ENCODE data around the gene MYOT. TPM values are rescaled to one million over a fixed set of nuclear protein-coding genes. Genes with fewer than 3 reads are reported as not detected.

Gene MYOT
- total RNA-seq, 2 experiments from 2014 or later = not detected

DNA sequence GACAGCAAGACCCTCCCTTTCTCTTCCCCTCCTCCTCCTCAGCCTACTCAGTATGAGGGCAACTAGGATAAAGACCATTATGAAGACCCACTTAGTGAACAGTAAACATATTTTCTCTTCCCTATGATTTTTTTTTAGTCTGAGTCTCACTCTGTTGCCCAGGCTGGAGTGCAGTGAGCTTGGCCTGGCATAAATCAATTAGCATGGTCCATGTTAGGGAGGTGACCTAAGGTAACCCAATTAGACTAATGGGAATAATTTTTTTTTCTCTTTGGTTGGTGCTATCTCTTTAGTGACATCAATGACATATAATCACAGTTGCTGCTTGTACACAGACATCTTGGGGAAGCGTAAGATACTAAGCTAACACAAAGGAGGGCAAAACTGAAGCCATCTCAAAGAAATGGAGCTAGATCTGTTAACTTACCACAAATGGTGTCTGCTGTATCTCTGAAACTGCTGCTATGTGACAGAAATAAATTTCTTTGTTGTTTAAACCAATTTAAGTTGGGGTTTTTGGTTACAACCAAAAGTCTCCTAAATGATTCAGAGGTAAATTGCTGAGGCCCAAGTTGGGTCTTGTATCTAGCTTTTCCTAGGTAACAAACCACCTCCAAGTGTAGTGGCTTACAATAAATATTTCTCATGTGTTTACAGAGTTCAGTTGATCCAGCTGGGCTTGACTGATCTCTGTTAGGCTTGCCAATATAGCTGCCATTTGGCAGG lies 34.9 kb downstream of the MYOT start:
- Mint-ChIP-seq H3K4me1 (no peaks in the 10 kb centered on the region), H3K4me3 (no peak overlapping the region), H3K9me3 (no peaks in the 10 kb centered on the region), H3K27ac (no peak overlapping the region), H3K27me3 (peaks cover 10% of the 10 kb centered on the region), H3K36me3 (peaks cover 2% of the 10 kb centered on the region)
- DNase-seq = no peak

DNA sequence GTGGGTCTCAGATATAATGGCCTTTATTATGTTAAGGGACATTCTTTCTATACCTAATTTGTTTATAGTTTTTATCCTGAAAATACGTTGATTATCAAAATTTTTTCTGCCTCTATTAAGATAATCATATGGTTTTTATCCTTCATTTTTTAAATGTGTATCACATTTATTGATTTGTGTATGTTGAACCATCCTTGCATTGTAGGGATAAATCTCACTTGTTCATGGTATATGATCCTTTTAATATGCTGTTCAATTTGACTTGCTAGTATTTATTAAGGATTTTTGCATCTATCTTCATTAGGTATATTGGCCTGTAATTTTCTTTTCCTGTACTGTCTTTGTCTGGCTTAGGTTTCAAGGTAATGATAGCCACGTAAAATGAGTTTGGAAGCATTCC lies 47.1 kb downstream of the MYOT start:
- peaks cover 11% of the 10 kb centered on the region for H3K9me3 Mint-ChIP-seq
- no peaks in the 10 kb centered on the region for H3K36me3 Mint-ChIP-seq

DNA sequence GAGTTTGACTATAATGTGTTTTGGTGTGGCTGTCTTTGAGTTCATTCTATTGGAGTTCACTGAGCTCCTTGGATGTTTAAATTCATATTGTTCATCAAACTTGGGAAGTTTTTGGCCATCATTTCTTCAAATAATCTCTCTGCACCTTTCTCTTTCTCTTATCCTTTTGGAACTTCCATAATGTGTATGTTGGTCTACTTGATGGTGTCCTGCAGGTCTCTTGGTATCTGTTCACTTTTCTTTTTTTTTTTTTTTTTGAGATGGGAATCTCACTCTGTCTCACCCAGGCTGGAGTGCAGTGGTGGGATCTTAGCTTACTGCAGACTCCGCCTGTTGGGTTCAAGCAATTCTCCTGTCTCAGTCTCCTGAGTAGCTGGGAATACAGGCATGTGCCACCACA lies 49.3 kb downstream of the MYOT start:
- Mint-ChIP-seq H3K9me3 (peaks cover 11% of the 10 kb centered on the region), H3K4me3 (no peak overlapping the region), H3K27ac (no peak overlapping the region), H3K27me3 (no peaks in the 10 kb centered on the region), H3K4me1 (no peaks in the 10 kb centered on the region), H3K36me3 (no peaks in the 10 kb centered on the region)
- no peak for DNase-seq

More for the DNA sequence above, 47.1 kb downstream of the MYOT start:
- no peak for DNase-seq
- no peak overlapping the region for H3K4me3 Mint-ChIP-seq
- no peak overlapping the region for H3K27ac Mint-ChIP-seq
- H3K4me1 Mint-ChIP-seq = no peaks in the 10 kb centered on the region
- no peaks in the 10 kb centered on the region for H3K27me3 Mint-ChIP-seq

DNA sequence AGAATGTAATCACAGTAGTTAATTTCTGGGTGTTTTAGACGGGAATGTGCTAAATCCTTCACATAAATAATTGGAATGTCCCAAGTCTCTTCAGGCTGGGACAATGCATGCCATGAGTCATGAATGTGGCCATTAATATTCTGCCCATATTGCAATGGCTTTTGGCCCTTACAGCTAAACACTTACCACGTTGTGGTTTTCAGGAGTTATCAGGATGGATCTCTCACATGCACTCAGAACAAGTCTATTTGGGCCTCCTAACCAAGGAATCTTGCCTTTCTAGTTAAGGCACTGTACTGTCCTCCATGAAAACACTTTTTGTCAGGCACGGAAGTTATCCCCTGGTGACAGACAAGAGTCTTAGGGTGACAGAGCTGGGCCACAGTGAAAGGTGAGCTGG lies 54.3 kb downstream of the MYOT start:
- no peak for DNase-seq
- H3K27ac Mint-ChIP-seq = no peak overlapping the region
- H3K36me3 Mint-ChIP-seq = peaks cover 2% of the 10 kb centered on the region
- no peaks in the 10 kb centered on the region for H3K27me3 Mint-ChIP-seq
- peaks cover 5% of the 10 kb centered on the region for H3K9me3 Mint-ChIP-seq
- H3K4me3 Mint-ChIP-seq = no peak overlapping the region
- no peaks in the 10 kb centered on the region for H3K4me1 Mint-ChIP-seq

DNA sequence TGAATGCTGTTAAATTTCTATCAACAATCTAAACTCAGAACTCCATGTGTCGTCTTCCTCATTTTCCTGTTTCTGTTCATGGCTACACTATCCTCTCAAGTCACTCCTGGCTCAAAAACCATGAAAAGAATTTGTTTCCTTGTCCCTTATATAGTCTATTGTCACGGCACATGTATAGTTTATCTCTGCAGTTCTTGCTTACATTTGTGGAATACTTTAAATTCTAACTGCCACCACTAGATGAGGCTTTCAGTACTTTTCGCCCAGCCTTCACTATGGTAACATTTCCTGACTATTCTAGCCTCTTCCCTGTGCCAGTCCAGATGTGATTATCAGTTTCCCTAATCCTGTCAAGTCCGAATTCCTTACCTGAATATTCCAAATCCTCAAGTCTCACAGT lies 56.2 kb downstream of the MYOT start:
- H3K27me3 Mint-ChIP-seq = no peaks in the 10 kb centered on the region
- no peaks in the 10 kb centered on the region for H3K9me3 Mint-ChIP-seq

DNA sequence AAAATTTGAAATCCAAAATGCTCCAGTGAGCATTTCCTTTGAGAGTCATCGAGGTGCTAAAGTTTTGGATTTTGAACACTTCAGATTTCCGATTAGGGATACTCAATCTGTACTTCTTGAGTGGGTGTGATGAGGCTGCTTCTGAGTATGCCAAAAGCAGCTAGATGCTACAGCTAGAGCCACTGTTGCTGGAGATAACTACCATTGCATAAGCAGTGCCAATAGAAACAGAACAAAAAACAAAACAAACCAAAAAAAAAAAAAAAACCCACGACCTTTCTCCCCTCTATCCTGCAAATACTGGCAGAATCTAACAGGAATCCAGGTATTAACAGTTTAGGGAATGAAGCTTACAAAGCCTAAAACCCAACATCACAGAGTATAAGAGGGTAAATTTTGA lies 65.1 kb downstream of the MYOT start:
- Mint-ChIP-seq H3K4me3 (no peak overlapping the region), H3K27me3 (no peaks in the 10 kb centered on the region), H3K9me3 (no peaks in the 10 kb centered on the region), H3K36me3 (peaks cover 12% of the 10 kb centered on the region), H3K4me1 (peaks cover 8% of the 10 kb centered on the region), H3K27ac (no peak overlapping the region)
- no peak for DNase-seq

More for the DNA sequence above, 56.2 kb downstream of the MYOT start:
- peaks cover 2% of the 10 kb centered on the region for H3K36me3 Mint-ChIP-seq
- no peaks in the 10 kb centered on the region for H3K4me1 Mint-ChIP-seq
- no peak for DNase-seq
- H3K27ac Mint-ChIP-seq = no peak overlapping the region
- H3K4me3 Mint-ChIP-seq = no peak overlapping the region

DNA sequence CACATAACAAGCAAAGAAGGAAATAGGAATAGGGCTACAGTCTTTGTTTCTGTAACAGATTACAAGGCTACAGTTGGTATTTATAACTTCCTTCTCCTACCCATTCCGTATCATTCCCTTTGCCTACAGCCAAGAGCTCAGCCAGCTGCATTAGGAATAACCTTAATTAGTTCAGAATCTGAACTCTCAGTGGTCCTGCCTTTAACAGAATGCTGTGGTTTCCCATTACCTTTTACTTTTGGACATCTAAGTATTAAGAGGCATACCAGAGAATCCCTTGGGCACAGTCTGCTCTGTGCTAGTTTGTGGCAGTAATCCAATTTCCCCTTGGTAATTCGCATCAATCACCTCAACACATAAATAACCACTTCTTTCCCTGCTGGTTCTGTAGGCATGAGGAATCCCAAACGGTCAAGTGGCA lies 65.8 kb downstream of the MYOT start:
- Mint-ChIP-seq H3K4me3 (no peak overlapping the region), H3K27me3 (no peaks in the 10 kb centered on the region), H3K4me1 (peaks cover 11% of the 10 kb centered on the region), H3K36me3 (peaks cover 12% of the 10 kb centered on the region), H3K9me3 (no peaks in the 10 kb centered on the region), H3K27ac (no peak overlapping the region)
- DNase-seq = no peak

DNA sequence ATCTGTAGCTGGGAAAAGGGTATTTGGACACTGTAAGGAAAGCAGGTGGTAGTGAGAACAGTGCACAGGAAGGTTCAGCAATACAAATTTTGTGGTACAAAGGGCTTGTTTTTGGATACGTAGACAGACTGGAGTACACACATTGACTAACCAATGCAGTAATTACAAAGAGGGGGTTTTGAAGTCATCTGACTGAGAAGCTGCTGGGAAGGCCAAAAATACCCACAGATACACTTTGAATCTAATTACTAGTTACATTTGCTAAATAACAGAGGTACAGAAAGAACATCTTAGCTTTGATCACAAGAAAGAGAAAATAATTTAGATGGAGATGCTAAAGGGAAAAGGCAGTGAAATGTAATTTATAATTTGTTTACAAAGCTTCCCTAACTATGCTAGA lies 67.5 kb downstream of the MYOT start:
- DNase-seq = no peak
- H3K4me1 Mint-ChIP-seq = peaks cover 22% of the 10 kb centered on the region
- H3K27ac Mint-ChIP-seq = peak overlapping the region; percentile 9
- no peak overlapping the region for H3K4me3 Mint-ChIP-seq
- H3K9me3 Mint-ChIP-seq = no peaks in the 10 kb centered on the region
- no peaks in the 10 kb centered on the region for H3K27me3 Mint-ChIP-seq
- peaks cover 27% of the 10 kb centered on the region for H3K36me3 Mint-ChIP-seq

DNA sequence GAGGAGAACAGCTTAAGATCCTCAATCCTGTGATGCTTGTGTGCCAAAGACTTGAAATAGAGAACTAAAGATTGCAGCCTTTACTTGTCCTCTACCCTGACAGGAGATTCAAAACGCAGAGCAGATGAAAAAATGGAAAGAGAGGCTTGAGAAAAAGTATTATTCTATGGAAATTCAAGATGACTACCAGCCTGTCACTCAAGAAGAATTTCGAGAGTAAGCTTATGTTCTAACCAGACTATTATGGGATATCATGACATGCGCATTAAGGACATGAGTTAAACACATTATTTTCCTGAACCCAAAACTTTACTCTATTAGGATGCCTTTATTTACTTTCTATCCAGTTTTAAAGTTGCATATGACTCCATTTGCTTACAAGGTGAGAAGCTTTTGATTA lies 68.0 kb downstream of the MYOT start:
- H3K4me3 Mint-ChIP-seq = no peak overlapping the region
- peak overlapping the region; percentile 9 for H3K27ac Mint-ChIP-seq
- peaks cover 29% of the 10 kb centered on the region for H3K36me3 Mint-ChIP-seq
- H3K27me3 Mint-ChIP-seq = no peaks in the 10 kb centered on the region
- H3K4me1 Mint-ChIP-seq = peaks cover 22% of the 10 kb centered on the region
- DNase-seq = no peak
- no peaks in the 10 kb centered on the region for H3K9me3 Mint-ChIP-seq

Other genes with a start within 250 kb of the MYOT start
- 10 to 100 TPM in 1 of 2 experiments, 1 to 10 TPM in 1; 9.2 to 10.8 TPM for gene KLHL3, start 131.8 kb upstream of the MYOT start, total RNA-seq
- gene HNRNPA0, start 113.5 kb upstream of the MYOT start, total RNA-seq = 10 to 100 TPM; 44.3 to 44.6 TPM
- gene PKD2L2, start 21.6 kb downstream of the MYOT start, total RNA-seq = not detected
- gene FAM13B, start 165.2 kb downstream of the MYOT start, total RNA-seq = 10 to 100 TPM; 17.8 to 18.2 TPM
- not detected for gene WNT8A, start 216.2 kb downstream of the MYOT start, total RNA-seq